GM12878 (cell line): Measurements from ENCODE around the gene CLPTM1L.

ENCODE experiments used
- HDAC2 ChIP-seq: fragments of 200-600 bp; sonication (generic); IDR thresholded peaks from 2 replicates; pipeline ENCODE4 v1.6.1; 2017
- HDAC6 ChIP-seq: fragments of 200-600 bp; sonication (generic); IDR thresholded peaks from one replicate; pipeline ENCODE4 v1.8.0; 2017; ENCODE audit warnings: antibody characterized with exemption; ENCODE audit not compliant: unreplicated experiment
- MYC ChIP-seq: IDR thresholded peaks from 2 replicates; pipeline ENCODE4 v1.6.1; 2011; ENCODE audit warnings: mild to moderate bottlenecking, low read length, moderate library complexity, inconsistent platforms; ENCODE audit not compliant: insufficient read depth, insufficient replicate concordance, insufficient read length, severe bottlenecking
- NBN ChIP-seq: fragments of 450-650 bp; IDR thresholded peaks from 2 replicates; pipeline ENCODE4 v1.6.1; 2016
- POLR2A ChIP-seq: IDR thresholded peaks from 2 replicates; pipeline ENCODE4 v1.6.1; 2011; ENCODE audit warnings: low read depth, mild to moderate bottlenecking, low read length
- POLR2AphosphoS5 ChIP-seq: IDR thresholded peaks from 2 replicates; pipeline ENCODE4 v1.6.1; 2011; ENCODE audit warnings: mild to moderate bottlenecking, low read length, inconsistent platforms
- SMC3 ChIP-seq: IDR thresholded peaks from 2 replicates; pipeline ENCODE4 v1.6.1; 2011; ENCODE audit warnings: low read length, improper control_type of control experiment, borderline replicate concordance
- TF ChIP-seq, protein P1 (sequence below): IDR thresholded peaks from 2 replicates; pipeline ENCODE4 v1.6.1; 2011; ENCODE audit warnings: borderline replicate concordance, low read depth, mild to moderate bottlenecking, moderate library complexity, low read length; ENCODE audit not compliant: insufficient read depth, poor library complexity, severe bottlenecking
- TF ChIP-seq, protein P2 (sequence below), 3 experiments: IDR thresholded peaks in 2 of 3; conservative IDR thresholded peaks in 1 of 3; 2 replicates each; pipeline ENCODE4 v1.5.1; 2011; ENCODE audit warnings: low read depth in 3 of 3, low read length in 3 of 3, mild to moderate bottlenecking in 3 of 3, control low read depth in 2 of 3, moderate library complexity in 2 of 3, inconsistent platforms in 1 of 3, mixed read lengths in 1 of 3; ENCODE audit not compliant: control insufficient read depth in 2 of 3, insufficient read depth in 1 of 3; ENCODE audit errors: extremely low read depth in 1 of 3
- TF ChIP-seq, protein P3 (sequence below): fragments of 450-650 bp; IDR thresholded peaks from 2 replicates; pipeline ENCODE4 v1.6.1; 2017; ENCODE audit warnings: low read depth, mild to moderate bottlenecking, moderate library complexity

DNA sequence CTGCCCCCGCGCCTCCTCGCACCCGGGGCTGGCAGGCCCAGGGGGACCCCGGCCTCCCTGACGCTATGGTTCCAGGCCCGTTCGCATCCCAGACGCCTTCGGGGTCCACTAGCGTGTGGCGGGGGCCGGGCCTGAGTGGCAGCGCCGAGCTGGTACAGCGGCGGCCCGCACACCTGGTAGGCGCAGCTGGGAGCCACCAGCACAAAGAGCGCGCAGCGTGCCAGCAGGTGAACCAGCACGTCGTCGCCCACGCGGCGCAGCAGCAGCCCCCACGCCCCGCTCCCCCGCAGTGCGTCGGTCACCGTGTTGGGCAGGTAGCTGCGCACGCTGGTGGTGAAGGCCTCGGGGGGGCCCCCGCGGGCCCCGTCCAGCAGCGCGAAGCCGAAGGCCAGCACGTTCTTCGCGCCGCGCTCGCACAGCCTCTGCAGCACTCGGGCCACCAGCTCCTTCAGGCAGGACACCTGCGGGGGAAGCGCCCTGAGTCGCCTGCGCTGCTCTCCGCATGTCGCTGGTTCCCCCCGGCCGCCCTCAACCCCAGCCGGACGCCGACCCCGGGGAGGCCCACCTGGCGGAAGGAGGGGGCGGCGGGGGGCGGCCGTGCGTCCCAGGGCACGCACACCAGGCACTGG is 50.6 kb downstream of the CLPTM1L start:
- TF ChIP-seq POLR2A (no peak), HDAC6 (no peak), POLR2AphosphoS5 (no peak), HDAC2 (no peak), NBN (no peak), SMC3 (no peak), MYC (no peak)
- TF ChIP-seq, protein P1, sequence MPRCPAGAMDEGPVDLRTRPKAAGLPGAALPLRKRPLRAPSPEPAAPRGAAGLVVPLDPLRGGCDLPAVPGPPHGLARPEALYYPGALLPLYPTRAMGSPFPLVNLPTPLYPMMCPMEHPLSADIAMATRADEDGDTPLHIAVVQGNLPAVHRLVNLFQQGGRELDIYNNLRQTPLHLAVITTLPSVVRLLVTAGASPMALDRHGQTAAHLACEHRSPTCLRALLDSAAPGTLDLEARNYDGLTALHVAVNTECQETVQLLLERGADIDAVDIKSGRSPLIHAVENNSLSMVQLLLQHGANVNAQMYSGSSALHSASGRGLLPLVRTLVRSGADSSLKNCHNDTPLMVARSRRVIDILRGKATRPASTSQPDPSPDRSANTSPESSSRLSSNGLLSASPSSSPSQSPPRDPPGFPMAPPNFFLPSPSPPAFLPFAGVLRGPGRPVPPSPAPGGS: no peak
- TF ChIP-seq, protein P2, sequence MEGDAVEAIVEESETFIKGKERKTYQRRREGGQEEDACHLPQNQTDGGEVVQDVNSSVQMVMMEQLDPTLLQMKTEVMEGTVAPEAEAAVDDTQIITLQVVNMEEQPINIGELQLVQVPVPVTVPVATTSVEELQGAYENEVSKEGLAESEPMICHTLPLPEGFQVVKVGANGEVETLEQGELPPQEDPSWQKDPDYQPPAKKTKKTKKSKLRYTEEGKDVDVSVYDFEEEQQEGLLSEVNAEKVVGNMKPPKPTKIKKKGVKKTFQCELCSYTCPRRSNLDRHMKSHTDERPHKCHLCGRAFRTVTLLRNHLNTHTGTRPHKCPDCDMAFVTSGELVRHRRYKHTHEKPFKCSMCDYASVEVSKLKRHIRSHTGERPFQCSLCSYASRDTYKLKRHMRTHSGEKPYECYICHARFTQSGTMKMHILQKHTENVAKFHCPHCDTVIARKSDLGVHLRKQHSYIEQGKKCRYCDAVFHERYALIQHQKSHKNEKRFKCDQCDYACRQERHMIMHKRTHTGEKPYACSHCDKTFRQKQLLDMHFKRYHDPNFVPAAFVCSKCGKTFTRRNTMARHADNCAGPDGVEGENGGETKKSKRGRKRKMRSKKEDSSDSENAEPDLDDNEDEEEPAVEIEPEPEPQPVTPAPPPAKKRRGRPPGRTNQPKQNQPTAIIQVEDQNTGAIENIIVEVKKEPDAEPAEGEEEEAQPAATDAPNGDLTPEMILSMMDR (IDR thresholded peaks at IDR 0.05 in 2 of 3, conservative IDR thresholded peaks at IDR 0.05 in 1 of 3; ENCODE audit: control insufficient read depth in 2 of 3, extremely low read depth in 1 of 3, insufficient read depth in 1 of 3, low read depth in 3 of 3, low read length in 3 of 3): no peak
- TF ChIP-seq, protein P3, sequence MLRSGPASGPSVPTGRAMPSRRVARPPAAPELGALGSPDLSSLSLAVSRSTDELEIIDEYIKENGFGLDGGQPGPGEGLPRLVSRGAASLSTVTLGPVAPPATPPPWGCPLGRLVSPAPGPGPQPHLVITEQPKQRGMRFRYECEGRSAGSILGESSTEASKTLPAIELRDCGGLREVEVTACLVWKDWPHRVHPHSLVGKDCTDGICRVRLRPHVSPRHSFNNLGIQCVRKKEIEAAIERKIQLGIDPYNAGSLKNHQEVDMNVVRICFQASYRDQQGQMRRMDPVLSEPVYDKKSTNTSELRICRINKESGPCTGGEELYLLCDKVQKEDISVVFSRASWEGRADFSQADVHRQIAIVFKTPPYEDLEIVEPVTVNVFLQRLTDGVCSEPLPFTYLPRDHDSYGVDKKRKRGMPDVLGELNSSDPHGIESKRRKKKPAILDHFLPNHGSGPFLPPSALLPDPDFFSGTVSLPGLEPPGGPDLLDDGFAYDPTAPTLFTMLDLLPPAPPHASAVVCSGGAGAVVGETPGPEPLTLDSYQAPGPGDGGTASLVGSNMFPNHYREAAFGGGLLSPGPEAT: no peak
